ENCODE results near the gene TAF5. TPM values are rescaled to one million over a fixed set of nuclear protein-coding genes. Genes with fewer than 3 reads are reported as not detected.

TAF5 gene
- total RNA-seq, 1 experiment from 2014 or later: 8.3 TPM

- WGBS (ENCODE audit: extremely low coverage, insufficient read length, low lambda C conversion rate): no CpG with 5 or more reads among the region's 5 CpGs
- Histone ChIP-seq H3T11ph (ENCODE audit: low read length) (no peak overlapping the region), H2AFZ (ENCODE audit: low read length) (no peak overlapping the region)
Observed at GRCh38 chr10:103374263-103374662, 6.5 kb downstream of the TAF5 start.

More at GRCh38 chr10:103374263-103374662, 6.5 kb downstream of the TAF5 start:
- H3K27me3 Mint-ChIP-seq (ENCODE audit: low read depth): no peaks in the 10 kb centered on the region
- H3K79me2 ChIP-seq (ENCODE audit: insufficient read depth, low read length): no peaks in the 10 kb centered on the region
- H4K91ac ChIP-seq (ENCODE audit: insufficient read length, low read depth, low read length): no peak overlapping the region
- no peak overlapping the region for H3K14ac ChIP-seq (ENCODE audit: insufficient read depth, low read length)
- TF ChIP-seq CTCF (conservative IDR thresholded peaks at IDR 0.05): no peak
- H3K36me3 Mint-ChIP-seq (ENCODE audit: insufficient read depth in 1 of 3, low read depth in 3 of 3): peaks cover 10 to 29% (median 15%) of the 10 kb centered on the region in 3 experiments; a peak in 5 of 7 replicates
- H4K8ac ChIP-seq (replicated peaks; ENCODE audit: insufficient read length, low read depth, low read length): no peak overlapping the region
- H2BK20ac ChIP-seq (ENCODE audit: low read depth, low read length, poor library complexity, severe bottlenecking): no peak overlapping the region
- H3K4me1 ChIP-seq (ENCODE audit: insufficient read depth, low read length): no peaks in the 10 kb centered on the region
- no peaks in the 10 kb centered on the region for H3K79me1 ChIP-seq (ENCODE audit: insufficient read depth, low read depth, low read length, poor library complexity, severe bottlenecking)
- H3K27ac ChIP-seq (ENCODE audit: insufficient read length, low read depth, low read length): no peak overlapping the region
- H2BK12ac ChIP-seq (ENCODE audit: insufficient read length, low read depth, low read length): no peak overlapping the region
- no peak overlapping the region for H4K5ac ChIP-seq (ENCODE audit: insufficient read length, low read depth, low read length)
- no peak overlapping the region for H3K4ac ChIP-seq (ENCODE audit: low read depth, low read length)
- H3K4me3 Mint-ChIP-seq: no peak overlapping the region
- H3K23me2 ChIP-seq (ENCODE audit: insufficient read length, low read depth, low read length, poor library complexity, severe bottlenecking): no peaks in the 10 kb centered on the region
- no peaks in the 10 kb centered on the region for H3K9me3 Mint-ChIP-seq
- no peaks in the 10 kb centered on the region for H4K20me1 ChIP-seq (ENCODE audit: control insufficient read depth, insufficient read depth, insufficient read length)
- H2BK15ac ChIP-seq (ENCODE audit: low read depth, low read length): no peak overlapping the region
- H3K18ac ChIP-seq (ENCODE audit: insufficient read length, low read depth, low read length): no peak overlapping the region
- no peak overlapping the region for H2BK5ac ChIP-seq (ENCODE audit: insufficient read length, low read length)
- H3K9ac ChIP-seq (ENCODE audit: extremely low read depth, insufficient read length, low read length): no peak overlapping the region
- no peak overlapping the region for H3K56ac ChIP-seq (ENCODE audit: insufficient read length, low read depth, low read length)
- DNase-seq: no peak
- 0 out of 4 replicates have a peak, but pooled peaks cover 0 to 2% of the 10 kb centered on the region in 2 experiments for H3K4me1 Mint-ChIP-seq
- no peaks in the 10 kb centered on the region for H3K9me3 ChIP-seq (ENCODE audit: control insufficient read depth, low read depth, low read length)
- H2AK5ac ChIP-seq (ENCODE audit: insufficient read length, low read length): no peak overlapping the region
- H3K27me3 ChIP-seq (ENCODE audit: insufficient read depth, low read length): no peaks in the 10 kb centered on the region
- no peak overlapping the region for H3K23ac ChIP-seq (ENCODE audit: insufficient read length, low read depth, low read length)
- no peak overlapping the region for H3K27ac Mint-ChIP-seq
- no peak overlapping the region for H3K4me2 ChIP-seq (ENCODE audit: insufficient read depth, insufficient read length, low read length)
- H2BK120ac ChIP-seq (ENCODE audit: low read depth, low read length, poor library complexity, severe bottlenecking): no peak overlapping the region
